Transverse colon (tissue), 3 donors: ENCODE measurements around the gene RGS19.

Experiments
- EP300 ChIP-seq: sonication (generic); formaldehyde crosslinking; IDR thresholded peaks from one replicate; pipeline ENCODE4 v1.6.1; 2017; ENCODE audit warnings: antibody characterized with exemption, low read depth
- TF ChIP-seq, protein P1 (sequence below), 5 experiments: fragments of 200-600 bp in 3 of 5; fragments of 450-650 bp in 2 of 5; sonication (generic) in 3 of 5; IDR thresholded peaks; 1 replicate in 2 of 5; 2 replicates in 3 of 5; pipeline ENCODE4 v1.5.1; 2016 to 2017; ENCODE audit warnings: antibody characterized with exemption in 5 of 5, inconsistent platforms in 3 of 5, mild to moderate bottlenecking in 2 of 5, moderate library complexity in 1 of 5

DNA sequence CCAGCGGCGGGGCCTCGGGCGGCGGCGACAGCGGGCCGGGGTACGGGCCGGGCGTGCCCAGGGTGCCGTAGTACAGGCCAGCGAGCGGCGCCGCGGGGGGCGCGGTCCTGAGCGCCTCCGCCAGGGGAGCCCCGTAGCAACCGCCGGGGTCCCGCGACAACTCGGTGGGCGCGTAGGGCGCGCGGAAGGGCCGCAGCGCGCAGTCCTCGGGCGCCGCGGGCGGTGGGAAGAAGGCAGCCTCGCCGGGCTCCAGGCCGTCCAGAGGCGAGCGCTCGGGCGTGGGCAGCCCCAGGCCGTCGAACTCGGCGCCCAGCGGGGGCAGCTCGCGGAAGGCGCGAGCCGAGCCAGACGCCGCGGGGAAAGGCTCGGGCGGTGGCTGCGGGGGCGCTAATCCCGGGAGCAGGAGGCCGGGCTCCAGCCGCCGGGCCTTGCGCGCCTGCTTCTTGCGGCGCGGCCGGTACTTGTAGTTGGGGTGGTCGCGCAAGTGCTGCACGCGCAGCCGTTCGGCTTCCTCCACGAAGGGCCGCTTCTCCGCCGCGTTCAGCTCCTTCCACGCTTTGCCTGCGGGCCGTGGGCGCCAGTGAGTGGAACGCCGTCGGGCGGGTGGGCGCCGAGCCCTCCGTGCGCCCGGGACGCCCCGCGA is 30.8 kb downstream of the RGS19 start:
- TF ChIP-seq EP300 = no peak
- TF ChIP-seq, protein P1, sequence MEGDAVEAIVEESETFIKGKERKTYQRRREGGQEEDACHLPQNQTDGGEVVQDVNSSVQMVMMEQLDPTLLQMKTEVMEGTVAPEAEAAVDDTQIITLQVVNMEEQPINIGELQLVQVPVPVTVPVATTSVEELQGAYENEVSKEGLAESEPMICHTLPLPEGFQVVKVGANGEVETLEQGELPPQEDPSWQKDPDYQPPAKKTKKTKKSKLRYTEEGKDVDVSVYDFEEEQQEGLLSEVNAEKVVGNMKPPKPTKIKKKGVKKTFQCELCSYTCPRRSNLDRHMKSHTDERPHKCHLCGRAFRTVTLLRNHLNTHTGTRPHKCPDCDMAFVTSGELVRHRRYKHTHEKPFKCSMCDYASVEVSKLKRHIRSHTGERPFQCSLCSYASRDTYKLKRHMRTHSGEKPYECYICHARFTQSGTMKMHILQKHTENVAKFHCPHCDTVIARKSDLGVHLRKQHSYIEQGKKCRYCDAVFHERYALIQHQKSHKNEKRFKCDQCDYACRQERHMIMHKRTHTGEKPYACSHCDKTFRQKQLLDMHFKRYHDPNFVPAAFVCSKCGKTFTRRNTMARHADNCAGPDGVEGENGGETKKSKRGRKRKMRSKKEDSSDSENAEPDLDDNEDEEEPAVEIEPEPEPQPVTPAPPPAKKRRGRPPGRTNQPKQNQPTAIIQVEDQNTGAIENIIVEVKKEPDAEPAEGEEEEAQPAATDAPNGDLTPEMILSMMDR (IDR thresholded peaks at IDR 0.05) = no peak
